ENCODE results near the gene TNIK.

DNA sequence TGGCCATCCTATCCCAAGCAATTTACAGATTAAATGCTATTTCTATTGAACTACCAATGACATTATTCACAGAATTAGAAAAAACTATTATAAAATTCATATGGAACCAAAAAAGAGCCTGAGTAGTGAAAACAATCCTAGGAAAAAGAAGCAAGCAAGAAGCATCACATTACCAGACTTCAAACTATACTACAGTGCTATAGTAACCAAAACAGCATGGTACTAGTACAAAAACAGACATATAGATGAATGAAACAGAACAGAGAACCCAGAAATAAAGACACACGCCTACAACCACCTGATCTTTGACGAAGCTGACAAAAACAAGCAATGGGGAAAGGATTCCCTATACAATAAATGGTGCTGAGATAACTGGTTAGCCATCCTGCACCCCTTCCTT is 152.2 kb downstream of the TNIK start:
- TF ChIP-seq POLR2A (IDR thresholded peaks at IDR 0.05; ENCODE audit: low read depth, low read length): no peak
- no peak for TF ChIP-seq TAF1 (IDR thresholded peaks at IDR 0.05; ENCODE audit: low read depth, low read length)

All from GM12891 (cell line).